Measurements from ENCODE around the gene CDKN1B.
"Not testable (repeated sequence)": the region's sequence is repeated elsewhere in the genome, so short reads cannot be mapped to it uniquely, and the experiment has no call there.

The CDKN1B gene

GRCh38 chr12:12736759-12737676 is 19.9 kb downstream of the CDKN1B start:
- Histone ChIP-seq H3K27ac (peak overlapping the region; percentile 14 to 82 (median 75); a peak in 21 of 22 replicates), H3K36me3 (peaks cover 0 to 21% (median under 1%) of the 10 kb centered on the region in 11 experiments; a peak in 6 of 22 replicates), H3K27me3 (no peaks in the 10 kb centered on the region), H4K20me1 (no peaks in the 10 kb centered on the region), H3K9me3 (replicated peaks in 1 of 11) (no peaks in the 10 kb centered on the region), H3K4me3 (peak overlapping the region; percentile 37 to 58 (median 48)), H3K4me1 (peaks cover 34 to 70% (median 57%) of the 10 kb centered on the region in 10 experiments), H3K4me2 (peak overlapping the region; percentile 73 to 92 (median 79)), H3K9ac (peak overlapping the region; percentile 62 to 75 (median 72))
- TF ChIP-seq Cebpa-rat (IDR thresholded peaks at IDR 0.05), result no peak

DNA sequence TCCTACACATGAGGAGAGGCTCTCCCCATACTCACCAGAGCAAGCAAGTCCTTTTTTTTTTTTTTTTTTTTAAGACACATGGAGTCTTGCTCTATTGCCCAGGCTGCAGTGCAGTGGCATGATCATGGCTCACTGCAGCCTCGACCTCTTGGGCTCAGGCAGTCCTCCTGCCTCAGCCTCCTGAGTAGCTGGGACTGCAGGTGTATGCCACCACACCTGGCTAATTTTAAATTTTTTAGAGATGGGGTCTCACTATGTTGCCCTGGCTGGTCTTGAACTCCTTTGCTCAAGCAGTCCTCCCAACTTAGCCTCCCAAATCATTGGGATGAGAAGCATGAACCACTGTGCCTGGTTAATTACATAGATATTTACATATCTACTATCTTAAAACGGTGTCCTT is 21.0 kb downstream of the CDKN1B start:
- not testable (repeated sequence) for H3K9me3 ChIP-seq (replicated peaks in 1 of 11); H3K27ac ChIP-seq; H4K20me1 ChIP-seq; H3K4me3 ChIP-seq; H3K9ac ChIP-seq; H3K27me3 ChIP-seq
- peaks cover 0 to 30% (median 10%) of the 10 kb centered on the region in 11 experiments; a peak in 11 of 22 replicates for H3K36me3 ChIP-seq
- H3K4me1 ChIP-seq, result peaks cover 34 to 66% (median 55%) of the 10 kb centered on the region in 10 experiments
- peak overlapping the region in 1 of 11 experiments; percentile 90; a peak in 1 of 22 replicates for H3K4me2 ChIP-seq

GRCh38 chr12:12741660-12742059 is 24.5 kb downstream of the CDKN1B start:
- Histone ChIP-seq H3K4me2 (no peak overlapping the region), H3K9me3 (replicated peaks in 1 of 11) (no peaks in the 10 kb centered on the region)

DNA sequence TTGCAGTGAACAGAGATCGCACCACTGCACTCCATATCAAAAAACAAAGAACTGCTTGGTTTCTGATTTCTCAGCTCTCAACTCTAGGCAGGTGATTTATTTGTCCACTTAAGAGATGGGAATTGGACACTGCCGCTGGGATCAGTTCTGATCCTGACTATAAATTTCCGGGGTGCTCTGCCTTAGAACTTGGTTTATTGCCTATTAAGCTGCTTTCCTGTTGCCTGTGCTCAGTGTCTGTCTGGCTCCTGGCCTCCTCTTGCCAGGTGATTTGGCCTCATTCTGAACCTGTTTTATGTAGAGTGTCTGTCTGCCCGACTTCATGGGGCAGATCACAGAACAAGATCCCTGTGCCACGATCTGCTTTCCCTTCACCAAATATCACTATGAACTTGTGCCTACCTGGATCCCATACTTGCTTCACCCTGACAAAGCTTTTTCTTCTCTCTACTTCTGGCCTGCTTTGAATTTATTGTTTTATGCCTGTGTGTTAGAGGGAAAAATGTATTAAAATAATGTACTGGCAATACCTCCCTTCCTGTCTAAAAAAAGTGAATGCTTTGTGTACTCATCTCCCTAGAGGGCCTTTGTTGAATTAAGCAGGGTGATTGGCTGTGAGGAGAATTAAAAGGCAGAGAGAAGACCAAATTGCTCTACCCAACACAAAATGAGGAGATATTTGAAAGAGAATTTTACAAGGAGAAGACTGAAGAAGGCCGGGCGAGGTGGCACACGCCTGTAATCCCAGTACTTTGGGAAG is 27.6 kb downstream of the CDKN1B start:
- Histone ChIP-seq H3K4me1 (peaks cover 0 to 15% (median 5%) of the 10 kb centered on the region in 10 experiments; a peak in 7 of 20 replicates), H4K20me1 (0 out of 22 replicates have a peak, but pooled peaks cover 0 to 9% (median 0%) of the 10 kb centered on the region in 11 experiments), H3K4me2 (peak overlapping the region in 3 of 11 experiments; percentile 17 to 28 (median 20); a peak in 5 of 22 replicates), H3K4me3 (no peak overlapping the region), H3K9me3 (replicated peaks in 1 of 11) (peaks cover 0 to 5% (median 0%) of the 10 kb centered on the region in 11 experiments; a peak in 1 of 22 replicates), H3K9ac (no peak overlapping the region), H3K27ac (no peak overlapping the region), H3K36me3 (peaks cover 0 to 75% (median 53%) of the 10 kb centered on the region in 11 experiments; a peak in 16 of 22 replicates), H3K27me3 (no peaks in the 10 kb centered on the region)
- no peak for TF ChIP-seq Cebpa-rat (IDR thresholded peaks at IDR 0.05)

More at GRCh38 chr12:12741660-12742059, 24.5 kb downstream of the CDKN1B start:
- Histone ChIP-seq H3K4me1 (peaks cover 7 to 41% (median 24%) of the 10 kb centered on the region in 10 experiments), H3K27me3 (no peaks in the 10 kb centered on the region), H4K20me1 (0 out of 22 replicates have a peak, but pooled peaks cover 0 to 9% (median 0%) of the 10 kb centered on the region in 11 experiments), H3K27ac (no peak overlapping the region), H3K9ac (no peak overlapping the region), H3K36me3 (peaks cover 0 to 48% (median 28%) of the 10 kb centered on the region in 11 experiments; a peak in 14 of 22 replicates), H3K4me3 (no peak overlapping the region)
- TF ChIP-seq Cebpa-rat (IDR thresholded peaks at IDR 0.05), result no peak

- Histone ChIP-seq H3K36me3 (peaks cover 0 to 76% (median 55%) of the 10 kb centered on the region in 11 experiments; a peak in 16 of 22 replicates), H3K27ac (no peak overlapping the region), H3K4me2 (no peak overlapping the region), H4K20me1 (0 out of 22 replicates have a peak, but pooled peaks cover 0 to 9% (median 0%) of the 10 kb centered on the region in 11 experiments), H3K4me3 (no peak overlapping the region), H3K27me3 (no peaks in the 10 kb centered on the region), H3K9me3 (replicated peaks in 1 of 11) (peaks cover 0 to 5% (median 0%) of the 10 kb centered on the region in 11 experiments; a peak in 1 of 22 replicates), H3K4me1 (peaks cover 0 to 15% (median 5%) of the 10 kb centered on the region in 10 experiments; a peak in 7 of 20 replicates), H3K9ac (no peak overlapping the region)
- no peak for TF ChIP-seq Cebpa-rat (IDR thresholded peaks at IDR 0.05)
Measured at GRCh38 chr12:12745576-12746211, 28.5 kb downstream of the CDKN1B start.

DNA sequence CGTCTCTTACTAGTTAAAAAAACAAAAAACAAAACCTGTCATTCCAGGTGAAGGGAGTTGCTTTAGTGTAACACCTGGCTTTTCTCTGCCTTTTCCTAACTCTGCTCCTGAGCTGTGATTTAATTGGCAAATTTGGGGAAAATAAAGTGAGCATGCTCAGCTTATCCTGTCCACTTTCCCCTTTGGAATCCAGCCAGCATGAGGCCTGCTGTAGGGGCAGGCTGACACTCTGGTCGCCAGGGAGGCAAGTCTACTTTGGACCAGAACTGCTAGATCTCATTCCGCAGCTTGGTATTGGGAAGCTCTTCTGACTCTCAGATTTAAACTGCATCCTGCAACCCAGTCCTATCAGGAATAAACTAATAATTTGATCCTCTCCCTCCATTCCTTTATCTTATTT is 30.1 kb downstream of the CDKN1B start:
- Histone ChIP-seq H4K20me1 (0 out of 22 replicates have a peak, but pooled peaks cover 0 to 9% (median 0%) of the 10 kb centered on the region in 11 experiments), H3K9me3 (replicated peaks in 1 of 11) (peaks cover 0 to 5% (median 0%) of the 10 kb centered on the region in 11 experiments; a peak in 1 of 22 replicates), H3K36me3 (peaks cover 0 to 79% (median 62%) of the 10 kb centered on the region in 11 experiments; a peak in 17 of 22 replicates), H3K27me3 (no peaks in the 10 kb centered on the region), H3K27ac (no peak overlapping the region), H3K9ac (no peak overlapping the region), H3K4me2 (no peak overlapping the region), H3K4me3 (no peak overlapping the region), H3K4me1 (peaks cover 0 to 11% (median 5%) of the 10 kb centered on the region in 10 experiments; a peak in 7 of 20 replicates)
- no peak for TF ChIP-seq Cebpa-rat (IDR thresholded peaks at IDR 0.05)

GRCh38 chr12:12748044-12748443 is 30.9 kb downstream of the CDKN1B start:
- no peaks in the 10 kb centered on the region for H3K27me3 ChIP-seq
- peaks cover 0 to 11% (median 5%) of the 10 kb centered on the region in 10 experiments; a peak in 7 of 20 replicates for H3K4me1 ChIP-seq
- H3K4me2 ChIP-seq, result peak overlapping the region in 1 of 11 experiments; percentile 32; a peak in 1 of 22 replicates
- no peak overlapping the region for H3K27ac ChIP-seq
- no peak overlapping the region for H3K4me3 ChIP-seq
- H3K9me3 ChIP-seq (replicated peaks in 1 of 11), result peaks cover 0 to 5% (median 0%) of the 10 kb centered on the region in 11 experiments; a peak in 1 of 22 replicates
- H4K20me1 ChIP-seq, result 0 out of 22 replicates have a peak, but pooled peaks cover 0 to 9% (median 0%) of the 10 kb centered on the region in 11 experiments
- H3K36me3 ChIP-seq, result peaks cover 0 to 76% (median 64%) of the 10 kb centered on the region in 11 experiments; a peak in 17 of 22 replicates
- H3K9ac ChIP-seq, result no peak overlapping the region
- no peak for TF ChIP-seq Cebpa-rat (IDR thresholded peaks at IDR 0.05)

- TF ChIP-seq Cebpa-rat (IDR thresholded peaks at IDR 0.05), result no peak
- Histone ChIP-seq H3K27me3 (no peaks in the 10 kb centered on the region), H3K9ac (no peak overlapping the region), H3K4me2 (no peak overlapping the region), H4K20me1 (0 out of 22 replicates have a peak, but pooled peaks cover 0 to 9% (median 0%) of the 10 kb centered on the region in 11 experiments), H3K36me3 (peaks cover 0 to 68% (median 54%) of the 10 kb centered on the region in 11 experiments; a peak in 17 of 22 replicates), H3K27ac (no peak overlapping the region), H3K4me3 (no peak overlapping the region), H3K9me3 (replicated peaks in 1 of 11) (peaks cover 0 to 5% (median 0%) of the 10 kb centered on the region in 11 experiments; a peak in 1 of 22 replicates), H3K4me1 (peaks cover 0 to 10% (median 5%) of the 10 kb centered on the region in 10 experiments; a peak in 7 of 20 replicates)
Measured at GRCh38 chr12:12749433-12749832, 32.3 kb downstream of the CDKN1B start.

All from BLaER1 treated with 17β-estradiol and CSF1 and Interleukin-3, amounts not matched to agents 10 nM and 100 nM (cell line).